Effector memory CD4-positive, alpha-beta T cell (primary cell): ENCODE measurements around the gene WDR89.
"Not testable (repeated sequence)": the region's sequence is repeated elsewhere in the genome, so short reads cannot be mapped to it uniquely, and the experiment has no call there.

ENCODE experiments used
- DNase-seq, 3 donors: peaks; one replicate each; pipeline ENCODE4 v3.0.0-alpha.2; 2020
- H3K27ac ChIP-seq: 2 replicates; pipeline ENCODE4 v1.7.0; 2013; ENCODE audit warnings: mild to moderate bottlenecking, low read length, moderate library complexity; ENCODE audit not compliant: insufficient read depth, poor library complexity, severe bottlenecking
- H3K27me3 ChIP-seq: replicated peaks from 2 replicates; pipeline ENCODE4 v1.7.0; 2013; ENCODE audit warnings: mild to moderate bottlenecking, low read length; ENCODE audit not compliant: insufficient read depth, control insufficient read depth, poor library complexity, severe bottlenecking
- H3K36me3 ChIP-seq: 2 replicates; pipeline ENCODE4 v1.7.0; 2013; ENCODE audit warnings: mild to moderate bottlenecking, low read length, moderate library complexity; ENCODE audit not compliant: control insufficient read depth, insufficient read depth
- H3K4me1 ChIP-seq: 2 replicates; pipeline ENCODE4 v1.7.0; 2013; ENCODE audit warnings: low read length, mild to moderate bottlenecking; ENCODE audit not compliant: control insufficient read depth, insufficient read depth, poor library complexity, severe bottlenecking
- H3K4me3 ChIP-seq: 2 replicates; pipeline ENCODE4 v1.7.0; 2013; ENCODE audit warnings: low read length, low read depth, mild to moderate bottlenecking; ENCODE audit not compliant: insufficient read depth, poor library complexity, severe bottlenecking
- H3K9me3 ChIP-seq: 2 replicates; pipeline ENCODE4 v1.7.0; 2013; ENCODE audit warnings: mild to moderate bottlenecking, low read length, moderate library complexity; ENCODE audit not compliant: control insufficient read depth

Gene WDR89

DNA sequence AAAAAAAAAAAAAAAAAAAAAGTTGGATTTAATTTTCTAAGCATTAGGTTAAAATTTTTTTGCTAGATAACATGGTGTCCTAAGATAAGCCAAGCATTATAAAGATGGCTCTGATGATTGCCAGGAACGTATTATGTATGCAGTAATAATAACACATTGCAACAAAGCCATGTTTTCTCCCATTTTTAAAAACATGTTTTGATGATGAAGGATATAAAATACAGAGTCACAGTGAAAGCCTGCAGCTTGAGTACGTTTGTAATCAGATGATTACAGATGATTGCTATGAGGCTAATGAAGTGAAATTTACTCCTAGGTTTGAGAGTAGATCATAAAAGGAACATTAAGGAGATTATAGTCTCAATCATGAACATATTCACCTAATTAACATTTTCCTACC, 13.3 kb upstream of the WDR89 start:
- no peak for DNase-seq
- Histone ChIP-seq H3K4me1 (peaks cover 12% of the 10 kb centered on the region), H3K9me3 (no peaks in the 10 kb centered on the region), H3K27ac (no peak overlapping the region), H3K27me3 (no peaks in the 10 kb centered on the region), H3K36me3 (no peaks in the 10 kb centered on the region), H3K4me3 (no peak overlapping the region)

- Histone ChIP-seq H3K9me3 (no peaks in the 10 kb centered on the region), H3K27ac (no peak overlapping the region), H3K4me1 (peaks cover 15% of the 10 kb centered on the region), H3K4me3 (no peak overlapping the region), H3K36me3 (no peaks in the 10 kb centered on the region), H3K27me3 (no peaks in the 10 kb centered on the region)
- DNase-seq: no peak
Measured at GRCh38 chr14:63654346-63654745, 12.7 kb upstream of the WDR89 start.

- H3K27ac ChIP-seq: no peak overlapping the region
- H3K9me3 ChIP-seq: no peaks in the 10 kb centered on the region
- no peak for DNase-seq
- H3K4me3 ChIP-seq: no peak overlapping the region
- no peaks in the 10 kb centered on the region for H3K36me3 ChIP-seq
- no peaks in the 10 kb centered on the region for H3K27me3 ChIP-seq
- H3K4me1 ChIP-seq: peaks cover 15% of the 10 kb centered on the region
Measured at GRCh38 chr14:63652406-63652805, 10.7 kb upstream of the WDR89 start.

- H3K9me3 ChIP-seq: no peaks in the 10 kb centered on the region
- H3K27me3 ChIP-seq: no peaks in the 10 kb centered on the region
- DNase-seq: peak in 2 of 3 donors; percentile 22 to 23
- no peaks in the 10 kb centered on the region for H3K36me3 ChIP-seq
- H3K4me1 ChIP-seq: peaks cover 15% of the 10 kb centered on the region
- H3K4me3 ChIP-seq: no peak overlapping the region
- peak overlapping the region; percentile 75 for H3K27ac ChIP-seq
Measured at GRCh38 chr14:63650256-63650952, 8.7 kb upstream of the WDR89 start.

GRCh38 chr14:63647696-63648410, 6.2 kb upstream of the WDR89 start:
- Histone ChIP-seq H3K27ac (no peak overlapping the region), H3K4me1 (peaks cover 15% of the 10 kb centered on the region), H3K4me3 (no peak overlapping the region), H3K27me3 (no peaks in the 10 kb centered on the region), H3K9me3 (no peaks in the 10 kb centered on the region), H3K36me3 (no peaks in the 10 kb centered on the region)
- DNase-seq: no peak

- peaks cover under 1% of the 10 kb centered on the region for H3K4me1 ChIP-seq
- DNase-seq: no peak
- H3K4me3 ChIP-seq: no peak overlapping the region
- H3K36me3 ChIP-seq: no peaks in the 10 kb centered on the region
- H3K9me3 ChIP-seq: no peaks in the 10 kb centered on the region
- no peak overlapping the region for H3K27ac ChIP-seq
- no peaks in the 10 kb centered on the region for H3K27me3 ChIP-seq
Measured at GRCh38 chr14:63644741-63645140, 3.1 kb upstream of the WDR89 start.

DNA sequence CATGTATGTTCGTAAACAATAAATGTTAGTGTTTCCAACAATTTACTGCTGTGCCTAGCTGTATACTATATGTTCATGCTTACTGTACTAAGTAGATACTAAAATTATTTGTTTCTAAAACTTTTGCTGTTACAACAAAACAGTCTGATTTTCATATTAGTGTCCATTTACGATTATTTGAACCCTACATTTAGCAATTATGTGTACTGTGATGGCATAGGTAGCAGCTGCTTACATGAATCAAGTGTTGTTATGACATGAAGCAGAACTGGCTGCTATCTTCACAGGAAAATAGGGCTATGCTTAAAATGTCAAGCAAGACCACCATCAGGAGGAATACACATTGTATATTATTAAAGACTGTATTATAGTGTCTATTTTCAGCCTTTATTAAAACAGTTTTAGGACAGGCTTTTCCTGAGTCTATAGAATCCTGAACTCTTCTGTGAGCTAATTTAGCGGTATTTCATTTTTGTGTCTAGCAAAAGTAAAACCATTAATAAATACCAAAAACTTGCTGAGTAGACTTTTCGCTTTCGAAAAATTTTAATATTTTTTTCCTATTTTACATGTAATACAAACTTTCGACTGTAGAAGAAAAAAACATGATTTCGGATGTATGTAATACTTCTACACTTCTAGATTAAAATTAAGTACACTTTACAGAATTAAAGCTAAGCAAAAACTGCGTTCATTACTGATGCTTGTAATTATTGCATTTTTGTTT, 1.1 kb upstream of the WDR89 start:
- peak overlapping the region; percentile 60 for H3K4me3 ChIP-seq
- no peak for DNase-seq
- peak overlapping the region; percentile 97 for H3K27ac ChIP-seq
- no peaks in the 10 kb centered on the region for H3K4me1 ChIP-seq
- no peaks in the 10 kb centered on the region for H3K9me3 ChIP-seq
- no peaks in the 10 kb centered on the region for H3K27me3 ChIP-seq
- H3K36me3 ChIP-seq: no peaks in the 10 kb centered on the region

DNA sequence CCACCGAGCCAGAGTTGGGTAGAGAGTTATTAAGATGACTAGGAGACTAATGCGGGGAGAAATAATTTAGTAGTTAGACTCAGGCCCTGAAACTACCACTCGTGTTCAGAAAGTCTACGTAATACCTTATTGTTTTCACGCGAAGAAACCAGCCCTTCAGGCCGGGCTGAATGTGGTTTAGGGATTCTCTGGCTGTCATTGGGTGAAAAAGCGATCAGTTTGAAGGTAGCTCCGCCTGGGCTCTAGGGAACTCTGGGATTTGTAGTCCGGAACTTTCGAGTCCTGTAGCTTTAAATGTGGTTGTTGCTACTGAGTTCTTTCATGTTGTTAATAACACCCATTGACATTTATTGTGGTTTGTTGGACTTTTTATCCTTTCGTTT, 549 bp upstream of the WDR89 start:
- no peaks in the 10 kb centered on the region for H3K36me3 ChIP-seq
- no peaks in the 10 kb centered on the region for H3K27me3 ChIP-seq
- peak overlapping the region; percentile 97 for H3K27ac ChIP-seq
- no peaks in the 10 kb centered on the region for H3K9me3 ChIP-seq
- peak; percentile 63 to 82 (median 74) for DNase-seq
- H3K4me1 ChIP-seq: no peaks in the 10 kb centered on the region
- peak overlapping the region; percentile 60 for H3K4me3 ChIP-seq

DNA sequence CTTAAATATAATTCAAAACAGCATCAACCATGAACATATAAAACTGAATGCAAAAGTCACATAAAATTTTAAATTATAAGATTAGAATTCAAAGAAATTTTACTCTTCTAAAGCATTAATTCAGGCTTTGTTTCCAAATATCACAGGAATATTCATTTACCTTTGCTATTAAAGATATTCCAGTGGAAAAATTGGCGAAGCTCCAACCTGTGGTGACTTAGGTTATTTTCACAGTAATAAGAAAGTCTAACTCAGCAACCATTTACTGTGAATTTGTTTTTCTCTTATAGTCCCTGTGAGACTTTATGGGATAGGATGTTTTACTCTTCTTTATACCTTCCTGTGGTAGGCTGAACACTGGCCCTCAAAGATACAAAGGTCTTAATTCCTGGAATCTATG, 3.2 kb downstream of the WDR89 start:
- H3K9me3 ChIP-seq: no peaks in the 10 kb centered on the region
- DNase-seq: no peak
- H3K4me3 ChIP-seq: no peak overlapping the region

GRCh38 chr14:63636094-63636635, 5.5 kb downstream of the WDR89 start:
- not testable (repeated sequence) for H3K36me3 ChIP-seq, H3K4me3 ChIP-seq, H3K9me3 ChIP-seq, DNase-seq, H3K27ac ChIP-seq, H3K27me3 ChIP-seq, H3K4me1 ChIP-seq

More for the DNA sequence above, 3.2 kb downstream of the WDR89 start:
- H3K4me1 ChIP-seq: no peaks in the 10 kb centered on the region
- no peaks in the 10 kb centered on the region for H3K36me3 ChIP-seq
- H3K27me3 ChIP-seq: no peaks in the 10 kb centered on the region
- no peak overlapping the region for H3K27ac ChIP-seq
